Adrenal gland (tissue), 12 donors: ENCODE results near the gene KAZN. TPM values are rescaled to one million over a fixed set of nuclear protein-coding genes. Genes with fewer than 3 reads are reported as not detected.
A peak's percentile ranks its signal among the peaks of the same experiment; 100 is the strongest.

Experiments used
- DNase-seq, 7 donors: peaks; one replicate each; pipeline ENCODE4 v3.0.0-alpha.2; 2019 to 2020
- H3K27ac ChIP-seq, 5 donors: fragments of 200-600 bp; sonication (generic) in 4 of 5; 1 replicate in 3 of 5; 2 replicates in 2 of 5; pipeline versions ENCODE4 v1.5.1 to v1.8.0; 2016 to 2020; ENCODE audit warnings: mild to moderate bottlenecking in 1 of 5
- H3K27me3 ChIP-seq: fragments of 200-600 bp; 2 replicates; pipeline ENCODE4 v1.8.0; 2021
- H3K36me3 ChIP-seq, 2 donors: fragments of 200-600 bp; replicated peaks in 1 of 2; 1 replicate in 1 of 2; 2 replicates in 1 of 2; pipeline versions ENCODE4 v1.5.1 to v1.8.0; 2018 to 2022
- H3K4me1 ChIP-seq, 2 donors: fragments of 200-600 bp; replicated peaks in 1 of 2; 1 replicate in 1 of 2; 2 replicates in 1 of 2; pipeline versions ENCODE4 v1.5.1 to v1.8.0; 2018 to 2021
- H3K4me3 ChIP-seq, 4 donors: fragments of 200-600 bp; sonication (generic) in 3 of 4; one replicate each; pipeline ENCODE4 v1.5.1; 2016 to 2018
- H3K9me3 ChIP-seq, 3 donors: fragments of 200-600 bp; sonication (generic) in 1 of 3; replicated peaks in 1 of 3; 1 replicate in 2 of 3; 2 replicates in 1 of 3; pipeline versions ENCODE4 v1.5.1 to v1.8.0; 2016 to 2021
- CTCF ChIP-seq, 6 experiments: fragments of 450-650 bp in 4 of 6; fragments of 200-600 bp in 2 of 6; sonication (generic) in 1 of 6; IDR thresholded peaks; 1 replicate in 5 of 6; 2 replicates in 1 of 6; pipeline versions ENCODE4 v1.5.1 to v1.8.0; 2016 to 2021; ENCODE audit warnings: antibody characterized with exemption in 6 of 6, mild to moderate bottlenecking in 2 of 6, moderate library complexity in 1 of 6
- POLR2A ChIP-seq, 2 donors: fragments of 450-650 bp; IDR thresholded peaks; one replicate each; pipeline ENCODE4 v1.6.1; 2017; ENCODE audit warnings: antibody characterized with exemption in 2 of 2, mild to moderate bottlenecking in 2 of 2, moderate library complexity in 1 of 2
- WGBS, 4 donors: extraction: QIAGEN DNeasy Blood & Tissue Kit in 2 of 4; methylation state at CpG; one replicate each; pipeline versions ENCODE4 v1.1.5 to v1.1.7; 2013 to 2017; 5-methylcytosine and 5-hydroxymethylcytosine counted together
- intact Hi-C, 2 donors: fragments of 100-400 bp; cut with DNase I; formaldehyde crosslinking; loops; one replicate each; pipeline versions ENCODE4 v1.14.1 to v1.15.0; 2022 to 2023
- polyA plus RNA-seq, 3 donors: library from polyadenylated mRNA; stranded (reverse); fragments of 200-250 nt in 2 of 3; fragments of 350-450 nt in 1 of 3; fragmentation: Illumina TruSeq in 1 of 3; extraction: RNeasy Lipid Tissue Mini Kit (QIAGEN cat#74804) in 1 of 3; gene quantifications; one replicate each; pipeline ENCODE4 v1.2.3, GENCODE V29; 2013 to 2014
- total RNA-seq, 9 donors: library from RNA; depleted of rRNA in 4 of 9; stranded (reverse); fragments of >200 nt in 4 of 9; fragments of 120-200 nt in 1 of 9; fragmentation: NEBNext Ultra II Directional in 1 of 9; extraction: Animal tissue kit (Norgen Biotek cat#: 25700) in 1 of 9; gene quantifications; one replicate each; pipeline versions ENCODE4 v1.1.0 to v1.2.4, GENCODE V29; 2013 to 2023
- donor health status: healthy with polysubstance abuse.
- donor health status: Bipolar disorder and iron deficiency.
- donor health status: DM: yes; HTN: yes; CAD: no.
- donor health status: DM: no; HTN: no; CAD: no.
- donor health status: DM: no; HTN: no; CAD: no.
- donor health status: DM: yes; HTN: yes; CAD: no.

KAZN gene
- total and polyA plus RNA-seq, 12 donors, result 5.9 to 63.4 (median 29.5) TPM

- Histone ChIP-seq H3K4me1 (no peaks in the 10 kb centered on the region), H3K9me3 (no peaks in the 10 kb centered on the region), H3K27me3 (no peaks in the 10 kb centered on the region), H3K4me3 (no peak overlapping the region), H3K36me3 (no peaks in the 10 kb centered on the region), H3K27ac (no peak overlapping the region)
- intact Hi-C loops, result no loop called here
- WGBS, 4 donors, result 88 to 96% (median 90%) methylated on average over 8 to 10 of the region's 10 CpGs
- no peak for DNase-seq
- TF ChIP-seq CTCF (IDR thresholded peaks at IDR 0.05) (no peak), POLR2A (IDR thresholded peaks at IDR 0.05) (no peak)
Observed at GRCh38 chr1:14909920-14910460, 311.5 kb downstream of the KAZN start.

GRCh38 chr1:14910984-14911721, 312.7 kb downstream of the KAZN start:
- intact Hi-C loops, result no loop called here
- H3K9me3 ChIP-seq, result no peaks in the 10 kb centered on the region
- H3K4me1 ChIP-seq, result no peaks in the 10 kb centered on the region
- H3K36me3 ChIP-seq, result no peaks in the 10 kb centered on the region
- no peak overlapping the region for H3K4me3 ChIP-seq
- no peaks in the 10 kb centered on the region for H3K27me3 ChIP-seq
- TF ChIP-seq POLR2A (IDR thresholded peaks at IDR 0.05) (no peak), CTCF (IDR thresholded peaks at IDR 0.05) (no peak)
- DNase-seq, result no peak
- WGBS, 4 donors, result 71 to 80% (median 75%) methylated on average over 8 to 12 of the region's 12 CpGs
- peak overlapping the region in 1 of 5 donors; percentile 9 for H3K27ac ChIP-seq

- Histone ChIP-seq H3K36me3 (no peaks in the 10 kb centered on the region), H3K4me3 (no peak overlapping the region), H3K9me3 (no peaks in the 10 kb centered on the region), H3K4me1 (no peaks in the 10 kb centered on the region), H3K27ac (no peak overlapping the region), H3K27me3 (no peaks in the 10 kb centered on the region)
- no peak for TF ChIP-seq CTCF (IDR thresholded peaks at IDR 0.05)
- no peak for TF ChIP-seq POLR2A (IDR thresholded peaks at IDR 0.05)
- intact Hi-C loops, result no loop called here
- WGBS, 4 donors, result 87 to 93% (median 90%) methylated on average over 12 of the region's 12 CpGs
- DNase-seq, result no peak
Observed at GRCh38 chr1:14912839-14913481, 314.5 kb downstream of the KAZN start.

- no peak for TF ChIP-seq POLR2A (IDR thresholded peaks at IDR 0.05)
- no peak for TF ChIP-seq CTCF (IDR thresholded peaks at IDR 0.05)
- WGBS, 4 donors, result 66 to 77% (median 66%) methylated on average over 8 to 14 of the region's 14 CpGs; no CpG with 5 or more reads in 1 of the 4 donors
- DNase-seq, result no peak
- Histone ChIP-seq H3K27me3 (no peaks in the 10 kb centered on the region), H3K4me1 (no peaks in the 10 kb centered on the region), H3K9me3 (no peaks in the 10 kb centered on the region), H3K4me3 (no peak overlapping the region), H3K36me3 (no peaks in the 10 kb centered on the region), H3K27ac (peak overlapping the region in 1 of 5 donors; percentile 17)
- intact Hi-C loops, result no loop called here
Observed at GRCh38 chr1:14913482-14914177, 315.1 kb downstream of the KAZN start.
